Sigmoid colon (tissue), 7 donors: ENCODE measurements around the gene MTM1. TPM values are rescaled to one million over a fixed set of nuclear protein-coding genes. Genes with fewer than 3 reads are reported as not detected.

ENCODE experiments used
- DNase-seq: peaks from one replicate; pipeline ENCODE4 v3.0.0-alpha.2; 2019
- H3K27ac ChIP-seq, 4 donors: fragments of 200-600 bp; sonication (generic); one replicate each; pipeline ENCODE4 v1.5.1; 2016 to 2019; ENCODE audit warnings: mild to moderate bottlenecking in 1 of 4
- H3K27me3 ChIP-seq, 3 donors: fragments of 200-600 bp; sonication (generic); one replicate each; pipeline ENCODE4 v1.5.1; 2019; ENCODE audit warnings: mild to moderate bottlenecking in 1 of 3
- H3K36me3 ChIP-seq, 4 donors: fragments of 200-600 bp; sonication (generic); one replicate each; pipeline ENCODE4 v1.5.1; 2016 to 2019
- H3K4me1 ChIP-seq, 4 donors: fragments of 200-600 bp; sonication (generic); one replicate each; pipeline ENCODE4 v1.5.1; 2017 to 2019
- H3K4me3 ChIP-seq, 4 donors: fragments of 200-600 bp; sonication (generic); one replicate each; pipeline ENCODE4 v1.5.1; 2017 to 2019; ENCODE audit warnings: mild to moderate bottlenecking in 2 of 4, moderate library complexity in 1 of 4
- H3K9me3 ChIP-seq, 4 donors: fragments of 200-600 bp in 3 of 4; sonication (generic) in 3 of 4; one replicate each; pipeline versions ENCODE4 v1.5.1 to v1.6.1; 2013 to 2019
- CTCF ChIP-seq, 4 experiments: fragments of 450-650 bp in 3 of 4; fragments of 200-600 bp in 1 of 4; IDR thresholded peaks; one replicate each; pipeline ENCODE4 v1.5.1; 2016 to 2019; ENCODE audit warnings: antibody characterized with exemption in 4 of 4, mild to moderate bottlenecking in 3 of 4, moderate library complexity in 2 of 4
- EP300 ChIP-seq, 4 donors: sonication (generic); formaldehyde crosslinking; IDR thresholded peaks; one replicate each; pipeline ENCODE4 v1.6.1; 2017; ENCODE audit warnings: antibody characterized with exemption in 4 of 4
- POLR2A ChIP-seq, 2 donors: fragments of 450-650 bp; IDR thresholded peaks; one replicate each; pipeline ENCODE4 v1.6.1; 2016; ENCODE audit warnings: antibody characterized with exemption in 2 of 2, mild to moderate bottlenecking in 2 of 2, moderate library complexity in 2 of 2
- POLR2AphosphoS5 ChIP-seq, 4 donors: sonication (generic); formaldehyde crosslinking; IDR thresholded peaks; one replicate each; pipeline ENCODE4 v1.6.1; 2017; ENCODE audit warnings: antibody characterized with exemption in 4 of 4
- WGBS, 2 donors: extraction: QIAGEN DNeasy Blood & Tissue Kit; methylation state at CpG; one replicate each; pipeline ENCODE4 v1.1.7; 2013; 5-methylcytosine and 5-hydroxymethylcytosine counted together
- intact Hi-C: fragments of 100-400 bp; cut with DNase I; formaldehyde crosslinking; loops from one replicate; pipeline ENCODE4 v1.15.1; 2023
- polyA plus RNA-seq, 3 donors: library from polyadenylated mRNA; stranded (reverse); fragments of 200-250 nt; gene quantifications; one replicate each; pipeline ENCODE4 v1.2.3, GENCODE V29; 2013
- total RNA-seq, 4 donors: library from RNA; depleted of rRNA; stranded (reverse); fragments of >200 nt; gene quantifications; one replicate each; pipeline ENCODE4 v1.1.0, GENCODE V29; 2016
- donor health status: healthy with polysubstance abuse.
- donor health status: Bipolar disorder and iron deficiency.
- donor health status: healthy.

Gene MTM1
- total and polyA plus RNA-seq, 7 donors: 13.1 to 30.1 (median 19.6) TPM

- Histone ChIP-seq H3K27ac (peak overlapping the region; percentile 81 to 86 (median 84)), H3K4me3 (peak overlapping the region in 3 of 4 donors; percentile 58 to 64 (median 60)), H3K4me1 (peaks cover 0 to 6% (median 0%) of the 10 kb centered on the region in 4 donors), H3K9me3 (no peaks in the 10 kb centered on the region), H3K27me3 (no peaks in the 10 kb centered on the region), H3K36me3 (no peaks in the 10 kb centered on the region)
- no peak for DNase-seq
- 35 to 48% methylated on average over 5 of the region's 5 CpGs for WGBS, 2 donors
- intact Hi-C loops: loop anchor here (10.0 kb wide), 1 partner anchor 327 kb away; the partner anchor contains the start of gene MAMLD1
- TF ChIP-seq EP300 (IDR thresholded peaks at IDR 0.05): no peak
- no peak for TF ChIP-seq CTCF (IDR thresholded peaks at IDR 0.05)
Measured at GRCh38 chrX:150692296-150692695, 123.9 kb downstream of the MTM1 start.

- no peaks in the 10 kb centered on the region for H3K9me3 ChIP-seq
- no peaks in the 10 kb centered on the region for H3K36me3 ChIP-seq
- H3K4me1 ChIP-seq: peaks cover 0 to 6% (median 0%) of the 10 kb centered on the region in 4 donors
- WGBS, 2 donors: 1% methylated on average over 92 of the region's 92 CpGs
- H3K27ac ChIP-seq: peak within 1 kb of the TSS; percentile 81 to 86 (median 84)
- peak within 1 kb of the TSS; percentile 41 to 64 (median 59) for H3K4me3 ChIP-seq
- no peaks in the 10 kb centered on the region for H3K27me3 ChIP-seq
- DNase-seq: peak; percentile 67
- TF ChIP-seq CTCF (IDR thresholded peaks at IDR 0.05) (no peak), POLR2AphosphoS5 (IDR thresholded peaks at IDR 0.05) (peak in 1 of 4 donors; percentile 27), POLR2A (IDR thresholded peaks at IDR 0.05) (no peak), EP300 (IDR thresholded peaks at IDR 0.05) (no peak)
- intact Hi-C loops: loop anchor here (10.0 kb wide), 1 partner anchor 328 kb away; the partner anchor contains the start of gene MAMLD1
Measured at GRCh38 chrX:150692831-150693724, 124.7 kb downstream of the MTM1 start, which contains the start of gene MTMR1. MTMR1 (plus strand) TSS chrX:150693396; CDS start chrX:150693531, 135 bp downstream.

- Histone ChIP-seq H3K9me3 (no peaks in the 10 kb centered on the region), H3K27ac (peak overlapping the region; percentile 81 to 86 (median 84)), H3K4me3 (peak overlapping the region; percentile 38 to 64 (median 59)), H3K27me3 (no peaks in the 10 kb centered on the region), H3K4me1 (peaks cover 0 to 6% (median 0%) of the 10 kb centered on the region in 4 donors), H3K36me3 (no peaks in the 10 kb centered on the region)
- no peak for TF ChIP-seq POLR2A (IDR thresholded peaks at IDR 0.05)
- TF ChIP-seq POLR2AphosphoS5 (IDR thresholded peaks at IDR 0.05): peak in 2 of 4 donors; percentile 15 to 18
- TF ChIP-seq CTCF (IDR thresholded peaks at IDR 0.05): no peak
- no peak for TF ChIP-seq EP300 (IDR thresholded peaks at IDR 0.05)
- 0 to 1% methylated on average over 42 of the region's 42 CpGs for WGBS, 2 donors
- peak; percentile 69 for DNase-seq
- intact Hi-C loops: loop anchor here (10.0 kb wide), 1 partner anchor 329 kb away; the partner anchor contains the start of gene MAMLD1
Measured at GRCh38 chrX:150693725-150694574, 125.5 kb downstream of the MTM1 start.

GRCh38 chrX:150694738-150695410 is 126.5 kb downstream of the MTM1 start:
- intact Hi-C loops: loop anchor here (10.0 kb wide), 1 partner anchor 330 kb away; the partner anchor contains the start of gene MAMLD1
- H3K9me3 ChIP-seq: no peaks in the 10 kb centered on the region
- WGBS, 2 donors: 58 to 65% methylated on average over 8 of the region's 8 CpGs
- no peaks in the 10 kb centered on the region for H3K27me3 ChIP-seq
- no peak for DNase-seq
- no peak overlapping the region for H3K4me3 ChIP-seq
- peaks cover 0 to 6% (median 0%) of the 10 kb centered on the region in 4 donors for H3K4me1 ChIP-seq
- TF ChIP-seq EP300 (IDR thresholded peaks at IDR 0.05) (no peak), POLR2A (IDR thresholded peaks at IDR 0.05) (no peak), POLR2AphosphoS5 (IDR thresholded peaks at IDR 0.05) (no peak), CTCF (IDR thresholded peaks at IDR 0.05) (no peak)
- no peaks in the 10 kb centered on the region for H3K36me3 ChIP-seq
- peak overlapping the region in 2 of 4 donors; percentile 81 to 86 for H3K27ac ChIP-seq
